Kidney epithelial cell (primary cell): ENCODE measurements around the gene UXS1. TPM values are rescaled to one million over a fixed set of nuclear protein-coding genes. Genes with fewer than 3 reads are reported as not detected.

Source experiments
- DNase-seq: peaks from one replicate; pipeline ENCODE4 v3.0.0-alpha.2; 2010; ENCODE audit warnings: low read depth
- H3K27me3 ChIP-seq: 2 replicates; pipeline ENCODE4 v1.6.0; 2011; ENCODE audit warnings: low read length; ENCODE audit not compliant: control insufficient read depth, insufficient read depth
- H3K36me3 ChIP-seq: 2 replicates; pipeline ENCODE4 v1.5.1; 2011; ENCODE audit warnings: low read length; ENCODE audit not compliant: control insufficient read depth, insufficient read depth
- H3K4me3 ChIP-seq: 2 replicates; pipeline ENCODE4 v1.5.1; 2011; ENCODE audit warnings: low read depth, mild to moderate bottlenecking, control low read depth, low read length
- CTCF ChIP-seq: IDR thresholded peaks from 2 replicates; pipeline ENCODE4 v1.5.1; 2011; ENCODE audit warnings: mild to moderate bottlenecking, moderate library complexity, low read length, control low read depth, inconsistent platforms; ENCODE audit not compliant: insufficient read depth, poor library complexity, severe bottlenecking
- total RNA-seq: library from RNA; depleted of rRNA; stranded (reverse); fragments of >200 nt; gene quantifications from 2 replicates; pipeline ENCODE4 v1.2.3, GENCODE V29; 2015

UXS1 gene
- total RNA-seq, 1 donor from 2014 or later: 73.3 TPM

- no peak for TF ChIP-seq CTCF
- no peaks in the 10 kb centered on the region for H3K27me3 ChIP-seq
- no peak for DNase-seq
Observed at GRCh38 chr2:106201661-106202060, 7.6 kb upstream of the UXS1 start.

GRCh38 chr2:106197878-106198277 lies 3.8 kb upstream of the UXS1 start:
- peak; percentile 92 for DNase-seq

More at GRCh38 chr2:106201661-106202060, 7.6 kb upstream of the UXS1 start:
- Histone ChIP-seq H3K36me3 (no peaks in the 10 kb centered on the region), H3K4me3 (no peak overlapping the region)

GRCh38 chr2:106195981-106196380 lies 1.9 kb upstream of the UXS1 start:
- H3K36me3 ChIP-seq: no peaks in the 10 kb centered on the region
- no peak overlapping the region for H3K4me3 ChIP-seq
- no peaks in the 10 kb centered on the region for H3K27me3 ChIP-seq
- TF ChIP-seq CTCF: no peak
- DNase-seq: no peak

More at GRCh38 chr2:106197878-106198277, 3.8 kb upstream of the UXS1 start:
- no peak overlapping the region for H3K4me3 ChIP-seq
- no peaks in the 10 kb centered on the region for H3K27me3 ChIP-seq
- TF ChIP-seq CTCF: no peak
- H3K36me3 ChIP-seq: no peaks in the 10 kb centered on the region

GRCh38 chr2:106195456-106195855 lies 1.4 kb upstream of the UXS1 start:
- Histone ChIP-seq H3K36me3 (no peaks in the 10 kb centered on the region), H3K27me3 (no peaks in the 10 kb centered on the region), H3K4me3 (no peak overlapping the region)
- TF ChIP-seq CTCF: no peak
- no peak for DNase-seq

- Histone ChIP-seq H3K27me3 (no peaks in the 10 kb centered on the region), H3K4me3 (peak overlapping the region; percentile 87), H3K36me3 (no peaks in the 10 kb centered on the region)
- TF ChIP-seq CTCF: no peak
- no peak for DNase-seq
Observed at GRCh38 chr2:106193690-106193976, 468 bp downstream of the UXS1 start.
